ENCODE measurements around the gene ANKRD9. TPM values are rescaled to one million over a fixed set of nuclear protein-coding genes. Genes with fewer than 3 reads are reported as not detected.

The ANKRD9 gene
- total and polyA plus RNA-seq, 9 of the 15 experiments (the other 6 are each of a cell fraction or from before 2014, with no cell fraction given): 0.04 to 32.9 (median 5.3) TPM

GRCh38 chr14:102516531-102517391 lies 7.2 kb upstream of the ANKRD9 start (continued):
- TF ChIP-seq ZNF277 (CRISPR knock-in tag; IDR thresholded peaks at IDR 0.05; ENCODE audit: borderline replicate concordance) (no peak), ZNF184 (CRISPR knock-in tag; IDR thresholded peaks at IDR 0.05) (no peak), ESRRA (IDR thresholded peaks at IDR 0.05; ENCODE audit: borderline replicate concordance, low read depth) (no peak), HIVEP1 (CRISPR knock-in tag; IDR thresholded peaks at IDR 0.05) (no peak), ZNF121 (CRISPR knock-in tag; conservative IDR thresholded peaks at IDR 0.05) (no peak), NBN (IDR thresholded peaks at IDR 0.05; ENCODE audit: low read depth) (no peak), ZNF197 (CRISPR knock-in tag; IDR thresholded peaks at IDR 0.05; ENCODE audit: low read depth) (no peak), ARID4B (CRISPR knock-in tag; IDR thresholded peaks at IDR 0.05) (no peak)
- TF ChIP-seq, protein P1, sequence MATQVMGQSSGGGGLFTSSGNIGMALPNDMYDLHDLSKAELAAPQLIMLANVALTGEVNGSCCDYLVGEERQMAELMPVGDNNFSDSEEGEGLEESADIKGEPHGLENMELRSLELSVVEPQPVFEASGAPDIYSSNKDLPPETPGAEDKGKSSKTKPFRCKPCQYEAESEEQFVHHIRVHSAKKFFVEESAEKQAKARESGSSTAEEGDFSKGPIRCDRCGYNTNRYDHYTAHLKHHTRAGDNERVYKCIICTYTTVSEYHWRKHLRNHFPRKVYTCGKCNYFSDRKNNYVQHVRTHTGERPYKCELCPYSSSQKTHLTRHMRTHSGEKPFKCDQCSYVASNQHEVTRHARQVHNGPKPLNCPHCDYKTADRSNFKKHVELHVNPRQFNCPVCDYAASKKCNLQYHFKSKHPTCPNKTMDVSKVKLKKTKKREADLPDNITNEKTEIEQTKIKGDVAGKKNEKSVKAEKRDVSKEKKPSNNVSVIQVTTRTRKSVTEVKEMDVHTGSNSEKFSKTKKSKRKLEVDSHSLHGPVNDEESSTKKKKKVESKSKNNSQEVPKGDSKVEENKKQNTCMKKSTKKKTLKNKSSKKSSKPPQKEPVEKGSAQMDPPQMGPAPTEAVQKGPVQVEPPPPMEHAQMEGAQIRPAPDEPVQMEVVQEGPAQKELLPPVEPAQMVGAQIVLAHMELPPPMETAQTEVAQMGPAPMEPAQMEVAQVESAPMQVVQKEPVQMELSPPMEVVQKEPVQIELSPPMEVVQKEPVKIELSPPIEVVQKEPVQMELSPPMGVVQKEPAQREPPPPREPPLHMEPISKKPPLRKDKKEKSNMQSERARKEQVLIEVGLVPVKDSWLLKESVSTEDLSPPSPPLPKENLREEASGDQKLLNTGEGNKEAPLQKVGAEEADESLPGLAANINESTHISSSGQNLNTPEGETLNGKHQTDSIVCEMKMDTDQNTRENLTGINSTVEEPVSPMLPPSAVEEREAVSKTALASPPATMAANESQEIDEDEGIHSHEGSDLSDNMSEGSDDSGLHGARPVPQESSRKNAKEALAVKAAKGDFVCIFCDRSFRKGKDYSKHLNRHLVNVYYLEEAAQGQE (IDR thresholded peaks at IDR 0.05; ENCODE audit: borderline replicate concordance): peak; percentile 75
- TF ChIP-seq, protein P1 (CRISPR knock-in tag; IDR thresholded peaks at IDR 0.05; ENCODE audit: low read depth): no peak
